Lower lobe of right lung (tissue), 2 donors: Measurements from ENCODE around the gene KIF2C. TPM values are rescaled to one million over a fixed set of nuclear protein-coding genes. Genes with fewer than 3 reads are reported as not detected.

ENCODE experiments used
- ATAC-seq, 2 donors: fragments of 200-7000 bp; cut with Tn5 transposase; one replicate each; pipeline ENCODE4 v1.9.1; 2020 to 2022; ENCODE audit warnings: mild to moderate bottlenecking in 2 of 2, moderate library complexity in 2 of 2
- DNase-seq: peaks from one replicate; pipeline ENCODE4 v3.0.0-alpha.2; 2020
- H3K27ac ChIP-seq: fragments of 200-600 bp; one replicate; pipeline ENCODE4 v1.8.0; 2022
- H3K27me3 ChIP-seq: fragments of 200-600 bp; one replicate; pipeline ENCODE4 v1.8.0; 2022; ENCODE audit warnings: low read depth
- H3K36me3 ChIP-seq: fragments of 200-600 bp; one replicate; pipeline ENCODE4 v1.8.0; 2022; ENCODE audit warnings: mild to moderate bottlenecking
- H3K4me1 ChIP-seq: fragments of 200-600 bp; one replicate; pipeline ENCODE4 v1.8.0; 2022
- H3K4me3 ChIP-seq: fragments of 200-600 bp; one replicate; pipeline ENCODE4 v1.8.0; 2022; ENCODE audit warnings: mild to moderate bottlenecking
- H3K9me3 ChIP-seq: fragments of 200-600 bp; one replicate; pipeline ENCODE4 v1.8.0; 2022
- CTCF ChIP-seq: fragments of 200-600 bp; IDR thresholded peaks from one replicate; pipeline ENCODE4 v1.8.0; 2022; ENCODE audit warnings: antibody characterized with exemption, mild to moderate bottlenecking
- intact Hi-C: fragments of 100-400 bp; cut with DNase I; formaldehyde crosslinking; loops from one replicate; pipeline ENCODE4 v1.11.0; 2022
- total RNA-seq: library from RNA; stranded (reverse); fragmentation: NEBNext Ultra II Directional; extraction: Animal tissue kit (Norgen Biotek cat#: 25700); gene quantifications from one replicate; pipeline ENCODE4 v1.2.1, GENCODE V29; 2021
- donor health status: DM: no; HTN: yes; CAD: no; lungs with severe emphysema.

KIF2C gene
- total RNA-seq, 1 donor from 2014 or later, result 1.7 TPM

GRCh38 chr1:44776730-44777068 is 37.1 kb downstream of the KIF2C start:
- no peaks in the 10 kb centered on the region for H3K9me3 ChIP-seq
- H3K27ac ChIP-seq, result peak overlapping the region; percentile 98
- no peaks in the 10 kb centered on the region for H3K27me3 ChIP-seq
- ATAC-seq (no peak), DNase-seq (no peak)
- intact Hi-C loops, result no loop called here
- TF ChIP-seq CTCF, result no peak
- H3K36me3 ChIP-seq, result peaks cover 55% of the 10 kb centered on the region
- H3K4me3 ChIP-seq, result peak overlapping the region; percentile 97
- peaks cover 29% of the 10 kb centered on the region for H3K4me1 ChIP-seq

- Histone ChIP-seq H3K27me3 (no peaks in the 10 kb centered on the region), H3K4me3 (no peak overlapping the region), H3K36me3 (peaks cover 55% of the 10 kb centered on the region), H3K9me3 (no peaks in the 10 kb centered on the region), H3K27ac (no peak overlapping the region), H3K4me1 (peaks cover 29% of the 10 kb centered on the region)
- no peak for ATAC-seq
- no peak for DNase-seq
- intact Hi-C loops, result no loop called here
- TF ChIP-seq CTCF, result no peak
These were observed 37.9 kb downstream of the KIF2C start for GRCh38 chr1:44777547-44777946.

- Histone ChIP-seq H3K4me3 (no peak overlapping the region), H3K36me3 (peaks cover 55% of the 10 kb centered on the region)
- intact Hi-C loops, result no loop called here
These were observed 38.5 kb downstream of the KIF2C start for GRCh38 chr1:44777969-44778635.

GRCh38 chr1:44778705-44779576 is 39.3 kb downstream of the KIF2C start:
- H3K27ac ChIP-seq, result no peak overlapping the region
- H3K27me3 ChIP-seq, result no peaks in the 10 kb centered on the region
- peaks cover 55% of the 10 kb centered on the region for H3K36me3 ChIP-seq
- intact Hi-C loops, result no loop called here
- DNase-seq, result no peak
- peaks cover 38% of the 10 kb centered on the region for H3K4me1 ChIP-seq
- no peaks in the 10 kb centered on the region for H3K9me3 ChIP-seq
- TF ChIP-seq CTCF, result no peak
- no peak overlapping the region for H3K4me3 ChIP-seq
- ATAC-seq, result no peak

More at GRCh38 chr1:44777969-44778635, 38.5 kb downstream of the KIF2C start:
- H3K27ac ChIP-seq, result no peak overlapping the region
- no peaks in the 10 kb centered on the region for H3K27me3 ChIP-seq
- no peak for TF ChIP-seq CTCF
- DNase-seq (no peak), ATAC-seq (no peak)
- no peaks in the 10 kb centered on the region for H3K9me3 ChIP-seq
- H3K4me1 ChIP-seq, result peaks cover 29% of the 10 kb centered on the region

DNA sequence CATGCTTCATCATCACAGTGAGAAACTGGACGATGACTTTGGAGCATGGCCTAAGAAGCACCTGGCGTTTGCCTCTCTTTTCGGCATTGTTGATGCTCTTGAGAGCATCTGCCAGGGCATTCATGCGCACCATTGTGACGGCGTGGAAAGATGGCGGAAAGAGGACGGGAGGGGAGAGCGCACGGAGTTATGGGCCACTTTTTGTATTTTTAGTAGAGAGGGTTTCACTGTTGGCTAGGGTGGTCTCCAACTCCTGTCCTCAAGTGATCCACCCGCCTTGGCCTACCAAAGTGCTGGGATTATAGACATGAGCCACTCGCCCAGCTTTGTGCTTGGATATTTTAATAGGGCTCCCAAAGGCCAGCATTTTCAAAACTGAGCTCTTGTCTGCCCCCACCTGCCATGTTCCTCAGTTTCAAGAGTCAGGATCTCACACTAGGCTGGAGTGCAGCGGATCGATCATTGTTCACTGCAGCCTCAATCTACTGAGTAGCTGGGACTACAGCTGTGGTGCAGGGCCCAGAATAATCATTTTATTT is 41.0 kb downstream of the KIF2C start:
- Histone ChIP-seq H3K36me3 (peaks cover 55% of the 10 kb centered on the region), H3K4me1 (peaks cover 47% of the 10 kb centered on the region), H3K27ac (no peak overlapping the region), H3K4me3 (no peak overlapping the region), H3K27me3 (no peaks in the 10 kb centered on the region), H3K9me3 (no peaks in the 10 kb centered on the region)
- ATAC-seq, result no peak
- no peak for TF ChIP-seq CTCF
- no peak for DNase-seq
- intact Hi-C loops, result no loop called here
